GM19035 (cell line): ENCODE data around the gene KCNAB2.

ENCODE experiments used
- ATAC-seq: cut with Tn5 transposase; IDR thresholded peaks from one replicate; pipeline ENCODE4 v1.9.1; 2021; ENCODE audit not compliant: unreplicated experiment

The KCNAB2 gene

DNA sequence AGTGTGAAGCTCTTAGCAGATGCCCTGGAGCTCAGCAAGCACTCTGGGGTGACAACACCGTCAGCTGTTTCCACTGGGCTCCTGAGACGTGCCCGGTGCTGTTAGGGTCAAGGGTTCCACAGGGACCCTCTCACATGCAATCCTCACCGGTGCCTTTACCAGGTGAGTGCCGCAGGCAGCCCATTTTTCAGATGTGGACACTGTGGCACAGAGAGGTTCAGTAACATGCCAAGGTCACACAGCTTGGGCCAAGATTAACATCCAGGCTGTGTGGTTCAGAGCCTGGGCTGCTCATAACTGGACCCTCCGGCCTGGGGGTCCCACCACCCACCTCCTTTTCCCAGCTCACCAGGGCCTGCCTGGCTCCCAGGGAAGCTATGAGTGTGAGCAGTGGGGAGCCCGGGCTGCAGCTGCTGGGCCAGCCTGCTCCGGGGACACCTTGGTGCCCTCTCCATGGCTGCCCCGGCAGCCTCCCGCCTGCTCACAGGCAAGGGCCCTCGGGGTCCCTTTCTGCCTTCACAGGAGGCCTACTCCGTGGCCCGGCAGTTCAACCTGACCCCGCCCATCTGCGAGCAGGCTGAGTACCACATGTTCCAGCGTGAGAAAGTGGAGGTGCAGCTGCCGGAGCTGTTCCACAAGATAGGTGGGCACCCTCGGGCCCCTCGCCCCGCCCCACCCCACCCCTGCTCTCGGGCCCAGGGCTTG is 49.3 kb downstream of the KCNAB2 start:
- ATAC-seq: no peak

- ATAC-seq: no peak
Measured at GRCh38 chr1:6095511-6096242, 50.0 kb downstream of the KCNAB2 start.

DNA sequence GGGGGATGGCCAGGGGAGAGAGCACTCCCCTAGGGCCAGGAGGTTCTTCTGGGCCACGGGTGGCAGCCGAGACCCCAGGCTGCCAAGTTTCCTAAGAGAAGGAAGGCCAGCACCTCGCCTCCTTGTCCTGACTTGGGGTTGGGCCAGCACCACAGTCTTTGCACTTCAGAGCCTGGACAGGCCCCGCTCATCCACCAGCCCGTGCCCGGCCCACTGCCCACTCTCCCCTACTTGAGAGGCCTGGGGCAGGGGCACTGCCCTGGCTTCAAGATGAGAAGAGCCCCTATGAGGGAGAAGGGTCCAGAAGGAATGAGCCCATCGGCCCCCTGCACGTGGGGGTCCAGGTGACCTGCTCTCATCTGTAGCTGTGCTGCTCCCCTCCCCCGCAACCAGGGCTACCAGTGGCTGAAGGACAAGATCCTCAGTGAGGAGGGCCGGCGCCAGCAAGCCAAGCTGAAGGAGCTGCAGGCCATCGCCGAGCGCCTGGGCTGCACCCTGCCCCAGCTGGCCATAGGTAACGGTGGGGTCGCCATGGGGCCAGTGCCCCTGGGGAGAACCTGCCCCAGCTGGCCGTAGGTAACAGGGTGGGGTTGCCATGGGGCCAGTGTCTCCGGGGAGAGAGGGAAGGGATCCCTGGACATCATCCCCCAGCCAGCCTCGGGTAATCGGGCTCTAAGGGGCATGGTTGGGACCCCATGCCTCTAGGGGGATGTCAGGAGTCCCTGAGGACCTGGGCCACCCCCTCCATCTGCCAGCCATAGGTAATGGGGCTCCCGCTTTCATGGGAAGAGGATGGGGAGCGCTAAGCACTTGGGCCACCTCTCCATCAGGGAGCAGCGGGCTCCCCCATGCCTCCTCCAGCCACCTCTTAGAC is 50.8 kb downstream of the KCNAB2 start:
- no peak for ATAC-seq

DNA sequence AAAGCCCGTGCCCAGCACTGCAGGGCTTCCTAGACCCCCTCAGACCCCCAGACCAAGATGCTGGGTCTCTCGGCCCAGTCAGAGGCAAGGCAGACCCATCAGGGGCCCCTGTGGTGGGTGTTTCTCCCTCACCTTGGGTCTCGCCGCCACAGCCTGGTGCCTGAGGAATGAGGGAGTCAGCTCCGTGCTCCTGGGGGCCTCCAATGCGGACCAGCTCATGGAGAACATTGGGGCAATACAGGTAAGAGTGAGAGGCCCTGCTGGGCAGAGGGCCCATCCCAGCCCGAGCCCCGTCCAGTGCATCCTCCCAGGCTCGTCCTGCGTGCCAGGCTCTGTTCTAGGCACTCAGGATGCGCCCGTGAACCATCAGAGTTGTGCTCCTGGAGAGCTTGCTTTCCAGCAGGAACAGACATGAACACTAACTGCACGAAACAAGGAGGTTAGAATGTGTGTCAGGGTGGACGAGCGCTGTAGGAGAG is 51.5 kb downstream of the KCNAB2 start:
- ATAC-seq: no peak

DNA sequence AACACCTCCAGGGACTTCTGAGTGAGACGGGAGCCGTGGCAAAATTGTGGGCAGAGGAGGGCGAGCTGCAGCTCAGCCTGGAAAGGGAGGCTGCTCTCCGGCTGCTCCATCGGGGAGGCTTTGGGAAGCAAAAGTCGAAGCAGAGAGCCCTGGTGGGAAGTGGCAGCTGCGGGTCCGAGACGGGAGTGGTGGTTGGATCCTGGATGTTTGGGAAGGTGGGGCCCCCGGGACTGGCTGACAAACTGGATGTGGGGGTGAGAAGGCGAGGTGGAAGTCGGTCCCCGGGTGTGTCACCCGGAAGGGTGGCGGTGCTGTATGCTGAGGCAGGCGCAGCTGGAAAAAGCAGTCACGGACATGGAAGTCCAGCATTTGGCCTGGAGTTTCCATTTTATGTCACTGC is 52.1 kb downstream of the KCNAB2 start:
- ATAC-seq: no peak

GRCh38 chr1:6098303-6099215 is 52.9 kb downstream of the KCNAB2 start:
- no peak for ATAC-seq

GRCh38 chr1:6099297-6099696 is 53.6 kb downstream of the KCNAB2 start:
- ATAC-seq: no peak

DNA sequence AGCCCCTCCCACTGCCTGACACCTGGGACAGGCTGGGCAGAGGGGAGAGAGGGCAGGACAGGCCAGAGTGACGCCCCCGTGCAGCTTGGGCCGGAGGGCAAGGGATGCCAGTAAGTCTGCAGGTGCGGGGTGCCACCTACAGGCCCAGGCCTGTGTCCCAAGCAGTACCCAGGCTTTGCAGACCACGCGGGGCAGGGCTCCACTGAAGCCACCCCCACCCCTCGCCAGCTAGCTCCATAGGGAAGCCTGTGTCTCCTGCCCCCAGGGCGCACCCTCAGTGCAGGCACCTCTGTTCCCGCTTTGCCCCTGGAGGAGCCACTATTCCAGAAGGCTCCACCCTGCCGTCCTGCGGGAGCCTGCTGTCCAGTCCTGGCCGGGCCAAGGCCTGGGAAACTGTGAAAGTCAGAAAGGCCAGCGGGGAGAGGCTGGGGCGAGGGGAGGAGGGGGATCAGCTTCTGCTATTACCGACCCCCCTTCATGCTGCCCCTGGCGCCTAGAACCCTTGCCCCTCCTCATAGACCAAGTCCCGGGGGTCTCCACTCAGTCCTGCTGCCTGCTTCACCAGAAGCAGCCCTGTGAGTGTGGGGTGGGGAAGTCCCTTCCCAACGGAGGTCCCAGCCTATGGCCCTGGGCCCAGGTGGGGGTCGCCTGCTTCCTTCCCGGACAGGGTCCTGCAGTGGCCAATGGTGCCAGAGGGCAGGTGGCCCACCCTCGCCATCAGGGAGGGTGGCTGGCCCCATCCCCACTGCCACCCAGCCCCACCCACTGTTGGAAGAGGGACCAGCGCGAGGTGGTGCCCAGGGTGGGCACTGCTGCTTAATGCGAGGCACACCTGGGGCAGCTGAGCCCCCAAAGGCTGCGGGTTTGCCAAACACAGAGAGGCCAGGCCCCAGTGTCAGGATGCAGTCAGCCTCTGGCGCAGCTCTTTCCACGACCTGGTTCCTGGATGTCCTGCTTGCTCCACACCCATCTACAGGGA is 54.4 kb downstream of the KCNAB2 start:
- no peak for ATAC-seq

DNA sequence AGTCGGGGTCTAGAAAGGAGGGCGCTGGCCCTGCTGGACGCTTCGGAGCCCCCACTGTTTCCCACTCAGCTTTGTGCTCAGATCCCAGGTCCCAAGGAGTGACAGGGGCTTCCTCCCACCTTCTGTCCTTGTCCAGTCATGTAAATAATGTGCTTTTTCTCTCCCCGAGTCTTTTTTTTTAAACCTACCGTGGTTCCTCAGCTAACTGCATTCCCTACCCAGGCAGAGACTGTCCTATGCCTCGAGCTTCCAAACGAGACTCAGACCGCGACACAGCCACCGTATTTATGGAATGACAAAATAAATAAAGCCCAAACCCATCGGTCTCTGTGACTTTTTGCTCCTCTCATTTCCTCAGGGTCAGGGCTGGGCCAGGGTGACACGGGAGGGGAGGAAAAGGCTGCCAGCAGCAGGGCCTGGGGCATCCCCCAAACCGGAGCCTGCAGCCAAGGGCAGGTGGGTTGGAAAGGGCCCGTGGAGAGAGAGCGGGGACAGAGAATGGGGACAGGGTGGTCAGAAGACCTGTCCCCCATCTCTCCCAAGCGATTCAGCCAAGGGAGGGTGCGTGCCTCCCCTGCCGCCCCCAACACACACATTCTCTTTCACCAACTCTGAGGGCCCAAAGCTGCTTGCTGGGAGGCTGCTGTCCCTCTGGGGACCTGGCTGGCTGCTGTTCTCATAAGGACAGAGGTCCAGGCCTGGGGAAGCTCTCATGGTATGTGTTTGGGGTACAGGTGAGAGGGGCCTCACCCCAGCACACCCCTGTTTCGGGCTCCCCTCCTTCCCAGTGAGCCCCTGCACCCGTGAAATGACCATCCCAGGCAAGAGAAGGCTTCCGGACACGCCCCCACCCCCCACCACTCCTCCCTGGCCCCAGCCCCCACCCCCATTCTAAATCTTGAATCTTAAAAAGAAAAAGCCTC is 55.4 kb downstream of the KCNAB2 start:
- no peak for ATAC-seq

- ATAC-seq: no peak
Measured at GRCh38 chr1:6101826-6102531, 56.3 kb downstream of the KCNAB2 start.

- no peak for ATAC-seq
Measured at GRCh38 chr1:6102532-6102845, 56.8 kb downstream of the KCNAB2 start.

DNA sequence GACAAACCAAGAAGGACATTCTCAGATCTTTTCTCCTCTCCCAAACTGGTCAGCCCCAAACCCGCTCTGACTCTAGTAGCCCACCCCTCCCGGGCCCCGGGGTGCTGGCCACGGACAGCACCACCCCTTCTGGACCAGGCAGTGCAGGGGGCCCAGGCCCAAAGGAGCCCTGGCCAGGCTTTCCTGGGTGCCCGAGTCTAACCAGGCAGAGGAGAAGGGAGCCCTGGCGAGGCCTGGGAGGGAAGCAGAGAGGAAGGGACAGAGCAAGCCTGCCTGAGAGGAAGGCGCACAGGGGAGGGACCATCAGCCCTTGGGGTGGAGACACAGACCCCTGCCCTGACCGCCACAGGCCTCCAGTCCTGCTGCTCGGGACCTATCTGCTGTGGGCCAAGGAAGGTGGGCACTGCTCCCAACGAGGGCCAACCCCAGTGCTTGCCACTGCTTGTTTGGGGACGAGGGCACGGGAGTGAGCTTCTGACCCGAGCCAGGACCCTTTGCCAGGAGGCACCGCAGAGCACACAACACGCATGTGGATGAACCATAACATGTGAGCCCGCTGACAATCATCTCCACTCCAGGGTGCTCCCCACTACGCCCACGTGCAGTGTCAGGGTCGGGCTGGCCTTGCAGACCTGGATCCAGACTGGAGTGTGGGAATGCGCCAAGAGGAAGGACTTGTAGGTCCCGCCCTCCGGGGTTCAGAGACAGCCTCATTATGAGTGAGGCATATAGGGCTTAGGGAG is 57.6 kb downstream of the KCNAB2 start:
- no peak for ATAC-seq

DNA sequence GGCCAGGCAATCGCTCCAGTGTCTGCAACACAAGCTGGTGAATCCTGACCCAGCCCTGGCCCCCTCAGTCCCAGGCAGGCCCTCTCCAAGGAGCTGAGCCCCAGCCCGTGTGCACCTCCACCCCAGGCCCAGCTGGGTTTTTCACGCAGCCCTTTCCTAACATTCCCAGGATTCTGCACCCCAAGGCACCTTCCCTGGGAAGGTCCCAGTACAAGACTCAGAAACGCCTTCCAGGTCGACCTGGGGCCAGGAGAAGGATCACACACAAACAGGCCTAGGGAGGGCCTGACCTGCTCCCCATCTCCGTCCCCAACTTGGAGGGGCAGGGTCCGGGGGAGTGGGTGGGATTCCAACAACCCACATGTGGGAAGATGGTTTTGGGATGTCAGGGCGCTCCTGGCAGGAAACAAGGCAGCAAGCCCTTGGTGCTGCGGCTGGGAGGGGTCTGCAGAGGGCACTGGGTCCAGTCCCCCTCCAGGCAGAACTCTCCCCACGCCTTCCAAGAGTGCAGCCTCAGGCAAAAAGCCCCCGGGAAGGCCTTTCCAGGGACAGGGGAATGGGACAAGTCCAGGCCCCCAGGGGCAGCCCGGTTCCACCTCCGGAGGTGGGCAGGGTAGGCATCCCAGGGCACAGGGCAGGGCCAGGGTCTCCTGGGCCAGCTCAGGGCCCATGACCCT is 58.3 kb downstream of the KCNAB2 start:
- no peak for ATAC-seq

GRCh38 chr1:6104631-6105030 is 58.9 kb downstream of the KCNAB2 start:
- no peak for ATAC-seq

DNA sequence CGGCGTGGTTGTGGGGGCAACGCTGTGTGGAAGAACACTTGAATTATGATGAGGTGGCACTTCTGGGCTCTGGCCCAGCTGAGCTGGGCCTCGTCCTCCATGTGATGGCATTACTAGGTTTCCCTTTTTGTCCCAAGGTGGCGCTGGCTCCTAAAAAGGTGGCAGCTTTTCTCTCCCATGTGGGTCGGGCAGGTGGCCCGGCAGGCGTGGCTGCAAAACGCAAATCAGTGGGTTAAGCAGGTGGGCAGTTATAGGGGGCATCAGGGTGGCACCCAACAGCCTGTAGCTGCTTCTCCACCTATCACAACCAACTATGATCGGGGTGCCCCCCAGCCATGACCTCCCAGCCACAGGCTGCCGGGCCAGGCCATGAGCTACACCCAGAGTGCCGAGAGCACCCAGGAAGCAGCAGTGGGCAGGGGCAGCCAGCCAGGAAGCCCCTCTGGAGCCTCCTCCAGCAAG is 59.6 kb downstream of the KCNAB2 start:
- no peak for ATAC-seq

DNA sequence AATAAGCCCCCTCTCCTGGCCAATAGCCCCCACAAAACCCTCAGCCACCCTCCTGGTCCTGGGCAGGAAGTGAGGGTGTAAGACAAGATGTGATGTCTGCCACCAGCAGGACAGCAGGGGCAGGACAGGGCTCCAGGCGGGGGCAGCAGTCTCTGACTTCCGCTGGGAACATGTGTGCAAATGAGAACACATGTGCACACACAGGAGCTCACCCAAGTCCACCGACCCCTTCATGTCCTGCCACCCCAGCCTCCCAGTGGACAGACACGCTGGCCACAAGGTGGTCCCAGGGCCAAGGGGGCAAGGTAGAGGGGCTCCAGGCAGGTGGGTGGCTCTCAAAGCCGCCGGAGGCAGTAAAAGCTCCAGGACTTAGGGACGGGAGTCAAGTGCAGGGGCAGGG is 60.1 kb downstream of the KCNAB2 start:
- ATAC-seq: no peak
